Caco-2 (cell line): Measurements from ENCODE around the gene ZDHHC20. TPM values are rescaled to one million over a fixed set of nuclear protein-coding genes. Genes with fewer than 3 reads are reported as not detected.

Source experiments
- BruUV-seq: library from RNA; stranded (reverse); fragments of 400-500 nt; replicated peaks from 2 replicates; lab custom pipeline; 2021; lab: Mats Ljungman, UMichigan
- CTCF ChIA-PET: fragments of 300-600 bp; sonication (Branson Sonifier 250); formaldehyde crosslinking; loops from one replicate; lab custom pipeline; 2022; ENCODE audit warnings: antibody characterized with exemption; lab: Charles Lee
- POLR2A ChIA-PET: fragments of 300-600 bp; sonication (Branson Sonifier 250); formaldehyde crosslinking; loops from one replicate; lab custom pipeline; 2022; ENCODE audit warnings: antibody characterized with exemption; lab: Charles Lee
- DNase-seq, 2 experiments: peaks; one replicate each; pipeline versions ENCODE4 v3.0.0 to v3.0.0-alpha.2; 2020 to 2022
- H3K27me3 ChIP-seq: replicated peaks from 2 replicates; pipeline ENCODE4 v1.6.0; 2011; ENCODE audit warnings: low read length; ENCODE audit not compliant: control insufficient read depth, insufficient read depth
- H3K36me3 ChIP-seq: 2 replicates; pipeline ENCODE4 v1.5.1; 2011; ENCODE audit warnings: low read length; ENCODE audit not compliant: control insufficient read depth, insufficient read depth
- H3K4me1 ChIP-seq: fragments of 250-450 bp; sonication (Bioruptor Pico); 2 replicates; pipeline ENCODE4 v1.5.1; 2020; ENCODE audit warnings: mild to moderate bottlenecking
- H3K4me3 ChIP-seq: 2 replicates; pipeline ENCODE4 v1.5.1; 2011; ENCODE audit warnings: low read depth, mild to moderate bottlenecking, control low read depth, low read length
- H3K9me3 ChIP-seq: fragments of 250-450 bp; sonication (Bioruptor Pico); 2 replicates; pipeline ENCODE4 v1.5.1; 2020; ENCODE audit warnings: mild to moderate bottlenecking, moderate library complexity
- H3K27ac Mint-ChIP-seq: one replicate; pipeline ENCODE4 v1.8.0; 2022; ENCODE audit warnings: mixed read lengths; ENCODE audit not compliant: unreplicated experiment
- H3K27me3 Mint-ChIP-seq: one replicate; pipeline ENCODE4 v1.8.0; 2022; ENCODE audit warnings: mixed read lengths; ENCODE audit not compliant: insufficient read depth, unreplicated experiment
- H3K36me3 Mint-ChIP-seq: one replicate; pipeline ENCODE4 v1.8.0; 2022; ENCODE audit warnings: mild to moderate bottlenecking, mixed read lengths; ENCODE audit not compliant: insufficient read depth, unreplicated experiment
- H3K4me1 Mint-ChIP-seq: one replicate; pipeline ENCODE4 v1.8.0; 2022; ENCODE audit warnings: low read depth, mixed read lengths; ENCODE audit not compliant: unreplicated experiment
- H3K4me3 Mint-ChIP-seq: one replicate; pipeline ENCODE4 v1.8.0; 2022; ENCODE audit warnings: mild to moderate bottlenecking, moderate library complexity, mixed read lengths; ENCODE audit not compliant: unreplicated experiment
- H3K9me3 Mint-ChIP-seq: one replicate; pipeline ENCODE4 v1.8.0; 2022; ENCODE audit warnings: mixed read lengths; ENCODE audit not compliant: unreplicated experiment
- CTCF ChIP-seq, 2 experiments: fragments of 200-600 bp in 1 of 2; IDR thresholded peaks; 1 replicate in 1 of 2; 2 replicates in 1 of 2; pipeline versions ENCODE4 v1.5.1 to v1.8.0; 2011 to 2022; ENCODE audit warnings: antibody characterized with exemption in 1 of 2, control low read depth in 1 of 2, inconsistent platforms in 1 of 2, low read depth in 1 of 2, low read length in 1 of 2, mild to moderate bottlenecking in 1 of 2, moderate library complexity in 1 of 2; ENCODE audit not compliant: insufficient read depth in 1 of 2, severe bottlenecking in 1 of 2, unreplicated experiment in 1 of 2
- intact Hi-C: fragments of 100-400 bp; cut with micrococcal nuclease; formaldehyde crosslinking; loops from one replicate; pipeline ENCODE4 v1.10.0; 2022; ENCODE audit not compliant: unreplicated experiment
- total RNA-seq: library from RNA; stranded (reverse); gene quantifications from 2 replicates; pipeline ENCODE4 v1.2.3, GENCODE V29; 2022

The ZDHHC20 gene
- total RNA-seq, 1 experiment from 2014 or later: 87.9 TPM

GRCh38 chr13:21446656-21447055 is 12.4 kb downstream of the ZDHHC20 start:
- H3K27me3 ChIP-seq: no peaks in the 10 kb centered on the region
- DNase-seq: no peak
- POLR2A ChIA-PET: no interaction called here
- no peaks in the 10 kb centered on the region for H3K4me1 Mint-ChIP-seq
- H3K9me3 Mint-ChIP-seq: peaks cover 6% of the 10 kb centered on the region
- no peak for TF ChIP-seq CTCF (IDR thresholded peaks at IDR 0.05; ENCODE audit: insufficient read depth in 1 of 2, low read depth in 1 of 2, low read length in 1 of 2, severe bottlenecking in 1 of 2, unreplicated experiment in 1 of 2)
- no peak overlapping the region for H3K4me3 Mint-ChIP-seq
- CTCF ChIA-PET: no interaction called here
- peaks cover 14% of the 10 kb centered on the region for H3K36me3 Mint-ChIP-seq
- H3K4me3 ChIP-seq: no peak overlapping the region
- BruUV-seq: no TSS peak
- H3K36me3 ChIP-seq: no peaks in the 10 kb centered on the region; the same call in 1 of the 2 replicates
- peak overlapping the region; percentile 3 for H3K27ac Mint-ChIP-seq
- no peaks in the 10 kb centered on the region for H3K4me1 ChIP-seq
- H3K27me3 Mint-ChIP-seq: no peaks in the 10 kb centered on the region
- intact Hi-C loops: no loop called here
- H3K9me3 ChIP-seq: no peaks in the 10 kb centered on the region; the same call in 1 of the 2 replicates

- no peak for TF ChIP-seq CTCF (IDR thresholded peaks at IDR 0.05; ENCODE audit: insufficient read depth in 1 of 2, low read depth in 1 of 2, low read length in 1 of 2, severe bottlenecking in 1 of 2, unreplicated experiment in 1 of 2)
- Histone ChIP-seq H3K4me1 (no peaks in the 10 kb centered on the region), H3K36me3 (no peaks in the 10 kb centered on the region; the same call in 1 of the 2 replicates), H3K9me3 (no peaks in the 10 kb centered on the region; the same call in 1 of the 2 replicates), H3K27me3 (no peaks in the 10 kb centered on the region), H3K4me3 (no peak overlapping the region)
- Mint-ChIP-seq H3K27me3 (no peaks in the 10 kb centered on the region), H3K4me3 (no peak overlapping the region), H3K36me3 (peaks cover 14% of the 10 kb centered on the region), H3K4me1 (no peaks in the 10 kb centered on the region), H3K27ac (no peak overlapping the region), H3K9me3 (peaks cover 9% of the 10 kb centered on the region)
- DNase-seq: no peak
- CTCF ChIA-PET: no interaction called here
- no TSS peak for BruUV-seq
- POLR2A ChIA-PET: no interaction called here
- intact Hi-C loops: no loop called here
These were observed 13.3 kb downstream of the ZDHHC20 start for GRCh38 chr13:21445759-21446158.

GRCh38 chr13:21443171-21443570 is 15.9 kb downstream of the ZDHHC20 start:
- Mint-ChIP-seq H3K36me3 (peaks cover 14% of the 10 kb centered on the region), H3K4me1 (no peaks in the 10 kb centered on the region), H3K4me3 (no peak overlapping the region), H3K27ac (no peak overlapping the region), H3K27me3 (no peaks in the 10 kb centered on the region), H3K9me3 (peaks cover 9% of the 10 kb centered on the region)
- no peak for DNase-seq
- Histone ChIP-seq H3K4me3 (no peak overlapping the region), H3K27me3 (no peaks in the 10 kb centered on the region), H3K36me3 (no peaks in the 10 kb centered on the region), H3K9me3 (no peaks in the 10 kb centered on the region; the same call in 1 of the 2 replicates), H3K4me1 (no peaks in the 10 kb centered on the region)
- ChIA-PET CTCF (no interaction called here), POLR2A (no interaction called here)
- no TSS peak for BruUV-seq
- intact Hi-C loops: no loop called here
- TF ChIP-seq CTCF (IDR thresholded peaks at IDR 0.05; ENCODE audit: insufficient read depth in 1 of 2, low read depth in 1 of 2, low read length in 1 of 2, severe bottlenecking in 1 of 2, unreplicated experiment in 1 of 2): no peak
